ENCODE measurements around the gene ATP2C2.

The ATP2C2 gene

GRCh38 chr16:84458606-84459532 lies 90.5 kb downstream of the ATP2C2 start:
- DNase-seq = no peak

GRCh38 chr16:84459533-84459894 lies 91.2 kb downstream of the ATP2C2 start:
- no peak for DNase-seq

GRCh38 chr16:84459941-84460405 lies 91.6 kb downstream of the ATP2C2 start:
- DNase-seq = peak; percentile 37

GRCh38 chr16:84460406-84461028 lies 92.2 kb downstream of the ATP2C2 start:
- DNase-seq = no peak

- DNase-seq = peak; percentile 7
Observed at GRCh38 chr16:84461029-84461412, 92.7 kb downstream of the ATP2C2 start.

- no peak for DNase-seq
Observed at GRCh38 chr16:84461413-84462295, 93.3 kb downstream of the ATP2C2 start.

- no peak for DNase-seq
Observed at GRCh38 chr16:84462296-84463210, 94.2 kb downstream of the ATP2C2 start.

GRCh38 chr16:84463221-84463620 lies 94.9 kb downstream of the ATP2C2 start:
- DNase-seq = no peak

- DNase-seq = no peak
Observed at GRCh38 chr16:84464116-84464515, 95.8 kb downstream of the ATP2C2 start.

GRCh38 chr16:84465154-84465553 lies 96.8 kb downstream of the ATP2C2 start:
- DNase-seq = no peak

GRCh38 chr16:84466692-84467091 lies 98.4 kb downstream of the ATP2C2 start:
- no peak for DNase-seq

GRCh38 chr16:84467256-84467655 lies 98.9 kb downstream of the ATP2C2 start:
- DNase-seq = no peak

GRCh38 chr16:84467709-84468108 lies 99.4 kb downstream of the ATP2C2 start:
- no peak for DNase-seq

GRCh38 chr16:84471316-84471715 lies 103.0 kb downstream of the ATP2C2 start:
- DNase-seq = no peak

- DNase-seq = no peak
Observed at GRCh38 chr16:84471966-84472365, 103.6 kb downstream of the ATP2C2 start.

GRCh38 chr16:84475643-84476240 lies 107.4 kb downstream of the ATP2C2 start:
- DNase-seq = no peak

GRCh38 chr16:84476401-84476800 lies 108.1 kb downstream of the ATP2C2 start:
- DNase-seq = no peak

- DNase-seq = no peak
Observed at GRCh38 chr16:84477661-84478060, 109.3 kb downstream of the ATP2C2 start.

GRCh38 chr16:84478172-84478947 lies 110.0 kb downstream of the ATP2C2 start:
- no peak for DNase-seq

GRCh38 chr16:84479716-84480450 lies 111.5 kb downstream of the ATP2C2 start:
- DNase-seq = no peak

Measured in NCI-H2029 treated with DMSO at 0.1 percent for 48 hours (cell line).